GM12891 (cell line): ENCODE data around the gene TNFAIP3.

Experiments
- POLR2A ChIP-seq: IDR thresholded peaks from 2 replicates; pipeline ENCODE4 v1.6.1; 2011; ENCODE audit warnings: low read depth, low read length, control low read depth
- POLR2AphosphoS5 ChIP-seq: IDR thresholded peaks from 2 replicates; pipeline ENCODE4 v1.6.1; 2011; ENCODE audit warnings: low read depth, low read length, control low read depth
- TAF1 ChIP-seq: IDR thresholded peaks from 2 replicates; pipeline ENCODE4 v1.6.1; 2011; ENCODE audit warnings: low read depth, low read length, control low read depth

GRCh38 chr6:137847748-137848147 lies 19.3 kb upstream of the TNFAIP3 start:
- TF ChIP-seq POLR2A (no peak), POLR2AphosphoS5 (no peak), TAF1 (no peak)
